Endothelial cell of umbilical vein (primary cell): ENCODE measurements around the gene TMEM267.

Experiments used
- CTCF ChIP-seq, 2 donors: IDR thresholded peaks; 1 replicate in 1 of 2; 2 replicates in 1 of 2; pipeline ENCODE4 v1.5.1; 2011; ENCODE audit warnings: low read length in 2 of 2, mild to moderate bottlenecking in 2 of 2, moderate library complexity in 2 of 2, control low read depth in 1 of 2, inconsistent platforms in 1 of 2, low read depth in 1 of 2; ENCODE audit not compliant: insufficient read depth in 1 of 2; ENCODE audit errors: extremely low read depth in 1 of 2
- GATA2 ChIP-seq: IDR thresholded peaks from 2 replicates; pipeline ENCODE4 v1.7.0; 2011; ENCODE audit warnings: low read depth, mild to moderate bottlenecking, moderate library complexity, mixed read lengths, low read length; ENCODE audit not compliant: insufficient read length, insufficient read depth
- POLR2A ChIP-seq: IDR thresholded peaks from 2 replicates; pipeline ENCODE4 v1.6.1; 2012; ENCODE audit warnings: low read depth, mild to moderate bottlenecking, control low read depth, low read length

- TF ChIP-seq GATA2 (no peak), CTCF (IDR thresholded peaks at IDR 0.05; ENCODE audit: extremely low read depth in 1 of 2, insufficient read depth in 1 of 2, low read depth in 1 of 2, low read length in 2 of 2) (no peak), POLR2A (no peak)
Observed at GRCh38 chr5:43461066-43461465, 22.6 kb downstream of the TMEM267 start.
